MM.1S (cell line): Measurements from ENCODE around the gene IL1RAPL2.

Experiments used
- CTCF ChIP-seq: fragments of 300-600 bp; sonication (generic); IDR thresholded peaks from 2 replicates; pipeline ENCODE4 v1.5.1; 2016; ENCODE audit warnings: antibody characterized with exemption, low read length, mixed read lengths
- EZH2 ChIP-seq: fragments of 300-600 bp; sonication (generic); optimal IDR thresholded peaks from 2 replicates; pipeline ENCODE3; 2017; ENCODE audit warnings: low read depth, mild to moderate bottlenecking, antibody characterized with exemption, low read length, mixed read lengths
- EZH2phosphoT487 ChIP-seq: fragments of 300-600 bp; sonication (generic); IDR thresholded peaks from 2 replicates; pipeline ENCODE4 v1.6.1; 2018; ENCODE audit warnings: antibody characterized with exemption, low read length

GRCh38 chrX:104913348-104913747 is 347.3 kb downstream of the IL1RAPL2 start:
- TF ChIP-seq CTCF (peak; percentile 57), EZH2phosphoT487 (no peak), EZH2 (no peak)
